NCI-H2196 (cell line): ENCODE measurements around the gene FOXK1.

ENCODE experiments used
- DNase-seq: peaks from one replicate; lab custom pipeline; 2025; ENCODE audit not compliant: unreplicated experiment; lab: John Stamatoyannopoulos, UW

FOXK1 gene

DNA sequence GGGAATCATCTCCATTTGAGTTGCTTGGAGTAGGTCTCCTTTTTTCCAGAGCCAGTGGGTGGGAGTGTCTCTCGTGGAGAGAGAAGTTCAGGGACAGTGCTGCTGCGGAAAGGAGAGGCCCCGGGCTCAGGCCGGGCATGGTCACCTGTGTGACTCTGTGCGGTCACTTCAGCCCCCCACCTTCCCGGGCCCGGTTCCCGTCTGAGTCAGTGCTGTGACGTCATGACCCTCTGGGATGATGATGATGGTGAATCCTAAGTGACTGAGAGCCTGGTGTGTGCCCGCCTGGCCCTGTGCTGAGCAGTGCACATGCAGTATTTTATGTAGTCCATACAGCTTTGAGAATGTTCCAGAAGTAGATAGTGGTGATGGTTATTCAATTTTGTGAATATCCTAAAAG is 60.8 kb downstream of the FOXK1 start:
- no peak for DNase-seq

DNA sequence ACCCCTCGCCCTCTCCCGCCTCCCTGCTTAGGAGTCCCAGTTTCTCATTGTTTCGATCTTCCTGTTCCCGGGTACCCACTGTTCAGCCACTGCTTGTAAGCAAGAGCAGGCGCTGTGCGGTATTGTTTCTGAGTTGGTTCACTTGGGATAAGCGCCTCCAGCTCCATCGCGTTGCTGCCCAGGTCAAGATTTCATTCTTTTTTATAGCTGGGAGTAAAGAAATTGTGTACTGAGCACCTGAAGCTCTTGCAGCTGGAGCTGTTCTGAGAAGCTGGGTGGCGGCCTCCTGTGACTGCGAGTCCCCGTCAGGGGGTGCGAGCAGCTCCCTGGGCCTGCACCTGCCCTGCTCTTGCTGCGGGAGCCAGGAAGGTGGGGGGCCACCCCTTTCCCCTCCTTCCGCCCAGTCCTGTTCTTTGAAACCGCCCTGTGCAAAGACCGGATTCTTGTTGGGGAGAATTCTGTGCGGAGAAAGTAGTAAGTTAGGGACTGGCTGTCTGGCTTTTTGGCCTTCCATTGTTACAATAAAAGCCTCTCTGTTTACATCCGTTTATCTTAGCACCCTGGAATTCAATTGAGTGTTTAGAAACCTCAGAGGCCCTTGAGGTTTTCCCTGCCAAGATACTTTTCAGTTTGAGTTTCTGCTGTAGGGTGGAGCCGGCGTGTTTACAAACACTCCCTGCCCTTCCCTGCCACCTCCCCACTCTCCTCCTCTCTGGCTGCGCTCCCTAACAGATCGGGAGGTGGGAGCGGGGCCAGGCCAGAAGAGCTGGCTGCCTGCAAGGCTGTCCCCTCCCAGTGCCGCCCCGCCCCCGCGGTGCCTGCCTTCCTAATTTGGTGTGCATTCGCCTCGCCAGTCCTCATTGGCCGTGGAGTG is 62.5 kb downstream of the FOXK1 start:
- peak; percentile 98 for DNase-seq

DNA sequence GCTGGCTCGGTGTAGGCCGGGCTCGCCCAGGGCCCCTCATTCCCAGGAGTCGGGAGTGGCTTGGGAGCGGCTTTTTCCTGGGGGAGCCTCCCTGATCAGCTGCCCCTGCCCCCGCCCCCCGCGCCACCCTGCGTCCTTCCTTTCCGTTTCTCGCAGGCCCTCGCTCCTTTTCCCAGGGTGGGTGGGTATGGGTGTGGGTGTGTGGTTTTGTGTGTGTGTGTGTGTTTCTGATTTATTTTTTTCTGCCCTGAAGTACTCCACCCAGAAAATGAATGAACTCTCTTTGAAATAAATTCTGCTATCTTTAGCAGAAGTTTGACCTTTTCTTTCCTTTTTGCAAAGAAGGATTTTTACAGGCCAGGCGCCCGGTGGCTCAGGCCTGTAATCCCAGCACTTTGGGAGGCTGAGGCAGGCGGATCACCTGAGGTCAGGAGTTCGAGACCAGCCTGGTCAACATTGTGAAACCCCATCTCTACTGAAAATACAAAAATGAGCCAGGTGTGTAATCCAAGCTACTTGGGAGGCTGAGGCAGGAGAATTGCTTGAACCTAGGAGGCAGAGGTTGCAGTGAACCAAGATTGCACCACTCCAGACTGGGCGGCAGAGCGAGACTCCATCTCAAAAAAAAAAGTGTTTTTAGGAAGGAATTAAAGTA is 63.3 kb downstream of the FOXK1 start:
- DNase-seq, result no peak

DNA sequence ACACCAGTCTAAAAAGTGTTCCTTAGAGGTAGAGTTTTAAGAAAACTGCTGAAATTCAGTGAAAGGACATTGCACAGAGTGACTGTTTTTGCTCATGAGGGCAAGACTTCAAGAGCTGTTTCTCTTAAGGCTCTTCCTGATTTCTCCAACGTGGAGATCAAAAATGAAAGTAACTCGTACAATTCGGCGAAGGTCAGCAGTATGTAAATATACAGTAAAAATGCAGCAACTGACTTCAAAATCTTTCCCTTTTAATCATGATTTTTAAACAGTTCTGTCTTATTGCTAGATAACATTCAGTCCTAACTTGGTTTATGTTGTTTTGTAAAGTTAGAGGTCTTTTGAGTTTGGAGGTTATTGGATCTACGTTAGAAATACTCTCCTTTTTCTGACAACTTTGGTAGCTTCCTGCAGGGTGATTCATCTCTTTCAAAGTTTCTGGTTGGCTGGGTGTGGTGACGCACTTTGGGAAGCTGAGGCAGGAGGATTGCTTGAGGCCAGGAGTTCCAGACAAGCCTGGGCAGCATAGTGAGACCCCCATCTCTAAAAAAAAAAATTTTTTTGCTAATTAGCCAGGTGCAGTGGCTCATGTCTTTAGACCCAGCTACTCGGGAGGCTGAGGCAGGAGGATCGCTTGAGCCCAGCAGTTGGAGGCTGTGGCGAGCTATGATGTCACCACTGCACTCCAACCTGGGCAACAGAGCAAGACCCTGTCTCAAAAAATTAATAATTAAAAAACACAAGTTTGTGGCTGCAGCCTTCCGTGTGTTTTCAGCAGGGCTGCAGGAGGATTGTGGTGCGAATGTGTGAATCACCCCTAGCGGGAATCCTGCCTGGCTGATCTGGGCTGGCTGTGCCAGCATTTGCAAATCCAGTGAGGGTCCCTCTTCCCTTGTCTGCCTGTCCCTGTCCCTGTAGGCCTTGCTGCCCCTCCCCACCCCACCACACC is 64.2 kb downstream of the FOXK1 start:
- DNase-seq, result no peak

DNA sequence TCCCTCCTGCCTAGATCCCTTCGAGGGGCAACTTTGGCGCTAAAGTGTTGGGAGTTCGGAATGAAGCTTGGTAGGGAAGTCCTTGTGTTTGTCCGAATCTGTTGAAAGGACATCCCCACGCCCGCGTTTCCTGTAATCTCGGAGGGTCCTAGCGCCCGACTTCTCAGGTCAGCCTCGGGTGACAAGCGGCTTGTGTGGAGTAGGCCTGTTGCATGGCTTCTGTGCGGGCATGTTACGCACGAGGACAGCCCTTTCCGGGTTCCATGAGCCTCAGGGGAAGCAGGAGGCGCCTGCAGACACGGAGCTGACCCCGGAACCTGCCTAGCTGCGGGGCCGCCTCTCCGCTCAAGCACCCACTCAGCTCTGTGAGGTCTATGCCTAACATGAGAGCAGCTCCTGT is 64.9 kb downstream of the FOXK1 start:
- DNase-seq, result no peak

DNA sequence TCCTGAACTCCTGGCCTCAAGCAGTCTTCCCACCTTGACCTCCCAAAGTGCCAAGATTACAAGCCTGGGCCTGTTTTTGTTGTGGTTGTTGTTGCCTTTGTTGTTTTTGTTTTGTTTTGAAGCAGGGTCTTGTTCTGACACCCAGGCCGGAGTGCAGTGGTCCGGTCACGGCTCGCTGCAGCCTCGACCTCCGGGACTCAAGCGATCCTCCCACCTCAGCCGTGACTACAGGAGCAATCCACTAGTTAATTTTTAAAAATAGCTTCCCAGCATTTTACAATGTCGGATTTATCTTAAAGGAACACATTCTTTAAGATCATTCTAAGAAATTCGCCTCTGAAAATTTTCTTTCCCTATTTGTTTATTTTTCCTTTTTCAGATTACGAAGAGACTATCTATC is 65.7 kb downstream of the FOXK1 start:
- no peak for DNase-seq

DNA sequence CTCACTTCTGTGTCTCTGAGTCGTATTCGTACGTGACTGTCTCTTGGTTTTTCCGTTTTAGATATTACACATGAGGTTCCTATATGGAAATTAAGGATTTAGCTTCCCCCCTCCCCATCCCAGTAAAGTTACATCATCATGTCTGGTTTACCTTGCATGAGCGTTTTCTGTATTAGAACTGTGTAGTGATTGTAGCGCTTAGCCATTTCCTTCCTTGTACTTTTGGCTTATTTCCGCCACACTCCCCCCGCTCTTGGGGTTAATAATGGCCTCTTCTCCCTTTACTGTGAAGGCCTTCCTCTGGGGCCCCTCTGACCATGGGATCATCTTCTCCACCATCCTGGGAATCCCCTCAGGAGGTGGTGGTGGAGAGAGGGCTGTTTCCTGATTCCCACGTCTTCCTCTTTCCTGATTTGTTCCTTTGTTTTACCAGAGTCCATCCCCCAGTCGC is 66.2 kb downstream of the FOXK1 start:
- no peak for DNase-seq

DNA sequence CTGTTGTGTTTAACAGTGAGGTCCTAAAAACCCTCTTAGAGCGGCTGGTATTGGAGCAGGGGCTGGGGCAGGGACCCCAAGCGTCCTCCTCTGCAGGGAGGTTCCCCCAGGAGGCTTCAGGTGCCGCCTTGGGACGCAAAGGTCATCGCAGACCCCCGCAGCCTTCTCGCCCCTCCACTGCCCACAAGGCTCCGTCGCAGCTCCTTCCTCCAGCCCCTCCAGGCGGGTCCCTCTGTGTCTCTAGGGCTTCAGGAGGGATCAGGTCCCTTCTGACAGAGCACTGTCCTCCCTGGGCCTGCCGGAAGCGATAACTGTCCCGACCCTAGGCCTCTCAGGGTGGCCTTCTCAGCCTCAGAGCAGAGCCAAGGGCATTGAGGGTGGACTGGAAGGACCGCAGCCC is 67.3 kb downstream of the FOXK1 start:
- no peak for DNase-seq

DNA sequence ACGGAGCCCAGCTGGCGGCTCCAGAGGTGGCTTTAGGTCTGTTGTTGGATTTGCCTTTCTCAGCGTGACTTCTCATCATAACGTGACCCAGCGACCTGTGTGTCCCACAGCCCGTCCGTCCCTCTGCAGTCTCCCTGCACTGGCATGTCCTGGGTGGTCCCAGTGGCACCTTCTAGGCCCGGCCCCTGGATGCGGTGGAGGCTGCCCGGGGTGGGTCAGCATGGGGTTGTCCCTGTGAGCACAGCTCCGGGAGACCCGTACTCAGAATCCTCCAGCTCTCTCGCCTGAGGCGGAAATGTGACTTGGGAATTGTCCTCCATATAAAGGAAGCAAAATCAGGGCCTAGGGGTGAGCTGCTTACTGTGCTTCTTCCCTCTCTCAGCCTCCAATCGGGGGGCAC is 67.7 kb downstream of the FOXK1 start:
- no peak for DNase-seq

DNA sequence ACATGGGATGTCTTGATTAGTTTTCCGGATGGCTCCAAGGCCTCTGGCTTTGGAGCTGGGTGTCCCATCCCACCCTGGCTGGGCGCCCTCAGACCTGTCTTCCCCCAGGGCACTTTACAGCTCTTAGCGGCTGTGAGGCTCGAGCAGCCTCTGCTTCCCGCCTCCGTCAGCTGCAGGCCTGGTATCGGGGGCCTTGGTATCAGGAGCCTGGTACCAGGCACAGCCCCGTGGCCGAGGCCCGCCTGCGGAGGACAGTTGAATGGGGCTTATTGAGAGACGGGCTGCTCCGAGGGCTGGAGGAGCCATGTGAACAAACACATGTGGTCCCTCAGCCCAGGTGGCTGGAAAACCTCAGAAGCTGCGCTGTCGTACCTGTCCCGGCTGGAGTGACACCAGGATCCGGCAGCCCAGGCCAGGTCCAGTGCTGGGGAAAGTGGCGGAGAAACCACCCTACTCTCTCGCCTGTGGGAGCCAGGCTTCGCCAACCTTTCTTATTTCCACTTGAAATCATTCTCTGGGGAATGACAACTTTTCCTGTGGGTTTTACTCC is 69.4 kb downstream of the FOXK1 start:
- DNase-seq, result no peak

DNA sequence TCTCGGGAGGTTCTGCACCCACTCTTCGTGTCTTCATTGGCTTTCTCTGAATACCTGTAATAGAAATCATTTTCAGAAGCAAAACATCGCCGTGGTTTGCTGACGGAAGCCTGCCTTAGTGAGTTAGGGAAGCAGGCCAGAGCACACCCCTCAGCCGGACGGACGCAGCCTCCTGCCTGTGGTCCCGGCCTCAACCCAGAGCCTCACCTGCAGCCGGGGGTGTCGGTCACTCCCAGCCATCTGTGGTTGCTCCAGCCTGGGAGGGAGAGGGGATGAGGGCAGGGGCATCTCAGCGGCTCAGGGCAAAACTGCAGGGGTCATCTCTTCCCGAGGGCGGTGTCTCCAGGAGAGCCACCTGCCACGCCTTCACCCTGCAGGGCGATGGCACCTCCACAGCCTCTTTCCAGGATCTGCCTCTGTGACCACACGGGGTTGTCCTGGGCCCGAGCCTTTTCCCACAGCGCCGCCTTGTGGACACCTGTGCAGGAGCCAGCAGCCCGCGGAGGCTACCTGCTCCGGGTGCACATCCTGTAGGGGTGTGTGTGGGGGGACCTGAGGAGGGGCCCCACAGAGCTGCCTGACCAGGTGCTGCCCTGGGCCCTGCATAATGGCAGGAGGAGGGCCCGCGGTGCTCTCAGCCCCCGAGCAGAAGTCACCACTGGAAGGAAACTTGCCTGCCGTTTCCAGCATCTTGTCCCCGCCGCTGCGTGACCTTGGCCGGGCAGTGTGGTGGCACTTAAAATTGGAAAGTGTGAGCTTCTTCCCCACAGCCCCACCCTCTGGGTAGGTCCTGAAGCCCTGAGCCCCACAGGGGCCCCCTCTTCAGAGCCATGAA is 71.7 kb downstream of the FOXK1 start:
- peak; percentile 76 for DNase-seq

DNA sequence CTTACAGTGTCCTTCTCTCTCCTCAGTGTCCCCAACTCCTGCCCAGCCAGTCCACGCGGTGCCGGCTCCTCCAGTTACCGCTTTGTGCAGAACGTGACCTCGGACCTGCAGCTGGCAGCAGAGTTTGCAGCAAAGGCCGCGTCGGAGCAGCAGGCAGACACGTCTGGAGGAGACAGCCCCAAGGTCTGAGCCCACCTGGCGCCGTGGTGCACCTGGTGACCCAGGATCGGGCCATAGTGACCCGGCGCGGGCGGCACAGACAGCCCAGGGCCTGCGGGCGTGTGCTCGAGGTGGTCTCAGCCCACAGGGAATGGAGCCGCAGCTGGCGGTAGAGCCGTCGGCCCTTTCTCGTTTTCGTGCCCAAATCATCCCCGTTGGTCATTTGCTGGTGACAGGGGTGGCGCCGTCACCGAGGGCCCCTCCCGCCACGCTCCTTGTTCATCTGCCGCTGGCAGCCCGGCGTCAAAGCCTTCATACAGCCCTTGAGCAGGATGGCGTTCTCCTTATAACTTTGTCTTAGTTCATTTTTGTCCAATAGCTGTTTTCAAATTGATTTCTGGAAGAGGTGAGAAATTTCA is 72.4 kb downstream of the FOXK1 start:
- DNase-seq, result no peak

DNA sequence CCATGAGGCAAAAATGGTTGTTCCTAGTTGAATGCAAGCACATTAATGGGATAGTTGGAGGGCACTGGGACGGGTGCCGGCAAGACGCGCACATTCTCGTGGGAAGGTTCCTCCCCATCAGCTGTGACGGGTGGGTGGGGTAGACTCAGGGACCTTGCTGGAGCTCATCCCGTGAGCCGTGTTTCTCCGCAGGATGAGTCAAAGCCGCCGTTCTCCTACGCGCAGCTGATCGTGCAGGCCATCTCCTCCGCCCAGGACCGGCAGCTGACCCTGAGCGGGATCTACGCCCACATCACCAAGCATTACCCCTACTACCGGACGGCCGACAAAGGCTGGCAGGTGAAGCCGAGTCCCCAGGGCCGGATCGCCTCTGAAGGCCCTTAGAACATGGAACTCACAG is 73.0 kb downstream of the FOXK1 start:
- DNase-seq, result no peak

DNA sequence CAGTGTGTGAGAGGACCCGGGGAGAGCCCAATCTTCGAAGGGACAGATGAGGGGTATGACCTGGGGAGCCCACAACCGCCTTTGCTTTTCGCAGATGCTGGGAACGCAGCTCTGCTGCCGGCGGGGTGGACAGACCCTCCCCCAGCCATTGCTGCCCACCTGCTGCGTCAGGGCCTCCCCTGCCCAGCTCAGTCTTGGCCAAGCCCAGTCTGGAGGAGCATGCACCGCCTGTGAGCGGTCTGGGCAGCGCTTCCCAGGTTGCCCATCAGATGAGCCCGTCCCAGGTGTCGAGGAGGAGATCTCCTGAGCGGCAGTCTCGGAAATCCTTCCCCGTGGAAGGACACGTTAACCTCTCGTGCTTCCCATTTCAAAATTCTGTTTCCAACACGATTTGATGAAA is 76.0 kb downstream of the FOXK1 start:
- no peak for DNase-seq

DNA sequence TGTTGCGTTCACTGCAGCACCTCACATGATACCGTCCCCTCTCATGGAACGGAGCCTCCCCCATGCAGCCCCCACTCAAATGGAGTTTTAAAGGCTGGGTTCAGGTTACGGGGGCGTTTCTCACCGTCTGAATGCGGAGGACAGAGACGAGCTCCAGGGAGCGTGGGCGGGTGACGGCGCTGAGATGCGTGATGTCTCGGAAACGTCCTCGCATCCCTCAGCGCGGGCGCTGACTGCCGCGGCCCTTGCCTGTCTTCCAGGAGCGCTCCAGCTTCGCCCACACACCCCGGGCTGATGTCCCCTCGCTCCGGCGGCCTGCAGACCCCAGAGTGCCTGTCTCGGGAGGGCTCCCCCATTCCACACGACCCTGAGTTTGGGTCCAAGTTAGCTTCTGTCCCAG is 76.7 kb downstream of the FOXK1 start:
- no peak for DNase-seq

DNA sequence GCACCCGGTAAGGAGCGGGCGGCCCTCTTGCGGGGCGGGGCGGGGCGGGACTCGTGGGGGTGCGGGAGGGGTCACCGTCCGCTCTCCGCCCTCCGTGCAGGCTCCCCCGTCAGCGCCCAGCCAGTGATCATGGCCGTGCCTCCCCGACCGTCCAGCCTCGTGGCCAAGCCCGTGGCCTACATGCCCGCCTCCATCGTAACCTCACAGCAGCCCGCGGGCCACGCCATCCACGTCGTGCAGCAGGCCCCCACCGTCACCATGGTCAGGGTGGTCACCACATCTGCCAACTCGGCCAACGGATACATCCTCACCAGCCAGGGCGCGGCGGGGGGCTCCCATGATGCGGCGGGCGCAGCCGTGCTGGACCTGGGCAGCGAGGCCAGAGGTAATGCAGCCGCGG is 77.1 kb downstream of the FOXK1 start:
- DNase-seq, result no peak

DNA sequence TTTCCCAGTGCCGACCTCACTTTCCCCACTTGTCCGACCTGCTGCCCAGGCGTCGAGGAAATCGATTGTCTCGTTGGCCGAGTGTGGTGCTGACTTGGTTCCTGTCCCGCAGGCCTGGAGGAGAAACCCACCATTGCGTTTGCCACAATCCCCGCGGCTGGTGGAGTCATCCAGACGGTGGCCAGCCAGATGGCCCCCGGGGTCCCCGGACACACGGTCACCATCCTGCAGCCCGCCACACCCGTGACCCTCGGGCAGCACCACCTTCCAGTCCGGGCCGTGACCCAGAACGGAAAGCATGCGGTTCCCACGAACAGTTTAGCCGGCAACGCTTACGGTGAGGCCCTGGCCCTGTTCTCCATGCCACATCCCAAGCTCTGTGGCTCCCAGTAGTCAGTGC is 78.9 kb downstream of the FOXK1 start:
- no peak for DNase-seq

DNA sequence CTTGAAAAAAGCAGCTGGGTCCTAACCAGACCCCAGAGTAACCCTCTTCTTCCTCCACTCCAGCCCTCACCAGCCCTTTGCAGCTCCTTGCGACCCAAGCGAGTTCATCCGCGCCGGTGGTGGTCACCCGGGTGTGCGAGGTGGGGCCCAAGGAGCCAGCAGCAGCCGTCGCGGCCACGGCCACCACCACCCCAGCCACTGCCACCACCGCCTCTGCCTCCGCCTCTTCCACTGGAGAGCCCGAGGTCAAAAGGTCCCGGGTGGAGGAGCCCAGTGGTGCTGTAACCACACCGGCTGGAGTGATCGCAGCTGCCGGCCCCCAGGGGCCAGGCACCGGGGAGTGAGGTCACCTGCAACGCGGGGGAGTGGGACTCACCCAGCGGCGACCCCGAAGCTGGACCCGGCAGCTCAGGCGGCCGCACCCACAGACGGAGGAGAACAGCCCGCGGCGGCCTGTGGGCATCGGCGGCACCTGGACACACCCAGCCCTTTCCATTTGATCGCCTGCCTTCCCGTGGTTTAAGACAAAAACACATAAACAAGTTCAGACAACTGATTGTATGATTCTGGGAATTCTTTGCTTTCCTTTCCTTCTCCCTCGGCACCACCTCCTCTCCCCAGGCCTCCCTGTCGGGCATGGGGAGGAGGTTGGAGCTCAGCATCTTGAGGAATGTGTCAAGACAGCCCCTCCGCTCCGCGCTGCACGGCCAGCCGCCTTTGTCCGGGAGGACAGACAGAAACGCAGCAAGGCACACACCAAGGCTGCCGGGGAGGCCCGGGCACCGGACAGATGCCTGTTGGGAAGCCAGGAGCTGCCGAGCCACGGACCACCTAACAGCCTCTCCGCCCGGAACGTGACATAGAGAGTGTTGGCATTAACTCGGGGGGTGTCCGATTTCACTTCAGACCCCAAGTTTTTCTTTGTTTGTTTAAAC is 80.3 kb downstream of the FOXK1 start:
- DNase-seq, result no peak
